NCI-H748 (cell line): Measurements from ENCODE around the gene DENND4C.
A peak's percentile ranks its signal among the peaks of the same experiment; 100 is the strongest.
"Not testable (repeated sequence)": the region's sequence is repeated elsewhere in the genome, so short reads cannot be mapped to it uniquely, and the experiment has no call there.

Experiments used
- DNase-seq: peaks from one replicate; lab custom pipeline; 2025; ENCODE audit not compliant: unreplicated experiment; lab: John Stamatoyannopoulos, UW

The DENND4C gene

GRCh38 chr9:19230355-19231125 lies at the start of gene DENND4C:
DENND4C (plus strand) TSS chr9:19230693; CDS start chr9:19276175, 45,482 bp downstream.
- DNase-seq, result peak; percentile 93

- no peak for DNase-seq
These were observed 49.5 kb upstream of the DENND4C start for GRCh38 chr9:19180991-19181390.

GRCh38 chr9:19181561-19181960 lies 48.9 kb upstream of the DENND4C start:
- no peak for DNase-seq

- DNase-seq, result no peak
These were observed 46.2 kb upstream of the DENND4C start for GRCh38 chr9:19184144-19184917.

- no peak for DNase-seq
These were observed 45.3 kb upstream of the DENND4C start for GRCh38 chr9:19185191-19185590.

- DNase-seq, result no peak
These were observed 44.3 kb upstream of the DENND4C start for GRCh38 chr9:19186232-19186631.

- DNase-seq, result peak; percentile 30
These were observed 41.7 kb upstream of the DENND4C start for GRCh38 chr9:19188771-19189170.

- no peak for DNase-seq
These were observed 38.1 kb upstream of the DENND4C start for GRCh38 chr9:19192202-19193028.

GRCh38 chr9:19193029-19193324 lies 37.5 kb upstream of the DENND4C start:
- no peak for DNase-seq

GRCh38 chr9:19193358-19193973 lies 37.0 kb upstream of the DENND4C start:
- not testable (repeated sequence) for DNase-seq

GRCh38 chr9:19198406-19198805 lies 32.1 kb upstream of the DENND4C start:
- DNase-seq, result no peak

- DNase-seq, result no peak
These were observed 31.5 kb upstream of the DENND4C start for GRCh38 chr9:19199012-19199411.

GRCh38 chr9:19200229-19200628 lies 30.3 kb upstream of the DENND4C start:
- no peak for DNase-seq

GRCh38 chr9:19201899-19202891 lies 28.3 kb upstream of the DENND4C start:
- no peak for DNase-seq

GRCh38 chr9:19203058-19203457 lies 27.4 kb upstream of the DENND4C start:
- DNase-seq, result no peak

- DNase-seq, result no peak
These were observed 21.8 kb upstream of the DENND4C start for GRCh38 chr9:19208653-19209052.

- DNase-seq, result no peak
These were observed 21.3 kb upstream of the DENND4C start for GRCh38 chr9:19209188-19209587.

- no peak for DNase-seq
These were observed 16.7 kb upstream of the DENND4C start for GRCh38 chr9:19213823-19214222.

GRCh38 chr9:19216466-19216865 lies 14.0 kb upstream of the DENND4C start:
- DNase-seq, result no peak

GRCh38 chr9:19221326-19221725 lies 9.2 kb upstream of the DENND4C start:
- DNase-seq, result no peak
